NCI-H2171 treated with DMSO at 0.1 percent for 48 hours (cell line): ENCODE results near the gene PANK3.
A peak's percentile ranks its signal among the peaks of the same experiment; 100 is the strongest.
"Not testable (repeated sequence)": the region's sequence is repeated elsewhere in the genome, so short reads cannot be mapped to it uniquely, and the experiment has no call there.

ENCODE experiments used
- DNase-seq: peaks from one replicate; lab custom pipeline; 2025; lab: John Stamatoyannopoulos, UW

Gene PANK3

GRCh38 chr5:168552146-168552545 lies 27.0 kb downstream of the PANK3 start:
- DNase-seq: no peak

GRCh38 chr5:168550656-168551055 lies 28.5 kb downstream of the PANK3 start:
- no peak for DNase-seq

GRCh38 chr5:168549554-168549953 lies 29.6 kb downstream of the PANK3 start:
- no peak for DNase-seq

- no peak for DNase-seq
Observed at GRCh38 chr5:168537176-168537575, 42.0 kb downstream of the PANK3 start.

GRCh38 chr5:168534351-168534750 lies 44.8 kb downstream of the PANK3 start:
- DNase-seq: not testable (repeated sequence)

- DNase-seq: peak; percentile 64
Observed at GRCh38 chr5:168531987-168532864, 46.9 kb downstream of the PANK3 start.

GRCh38 chr5:168531191-168531590 lies 48.0 kb downstream of the PANK3 start:
- no peak for DNase-seq

GRCh38 chr5:168530621-168531150 lies 48.5 kb downstream of the PANK3 start:
- no peak for DNase-seq

- DNase-seq: no peak
Observed at GRCh38 chr5:168529374-168530234, 49.6 kb downstream of the PANK3 start.

GRCh38 chr5:168528521-168529373 lies 50.4 kb downstream of the PANK3 start, which contains the start of gene FBLL1:
Gene FBLL1 (plus strand): TSS chr5:168529305. CDS start chr5:168529505, 200 bp downstream.
- DNase-seq: peak; percentile 25

- no peak for DNase-seq
Observed at GRCh38 chr5:168527756-168528295, 51.3 kb downstream of the PANK3 start.

GRCh38 chr5:168525856-168526255 lies 53.3 kb downstream of the PANK3 start:
- DNase-seq: no peak

- DNase-seq: no peak
Observed at GRCh38 chr5:168513861-168514428, 65.2 kb downstream of the PANK3 start.

- DNase-seq: no peak
Observed at GRCh38 chr5:168502563-168503237, 76.5 kb downstream of the PANK3 start.
